ENCODE results near the gene PDXDC1.
"Not testable (repeated sequence)": the region's sequence is repeated elsewhere in the genome, so short reads cannot be mapped to it uniquely, and the experiment has no call there.

PDXDC1 gene

DNA sequence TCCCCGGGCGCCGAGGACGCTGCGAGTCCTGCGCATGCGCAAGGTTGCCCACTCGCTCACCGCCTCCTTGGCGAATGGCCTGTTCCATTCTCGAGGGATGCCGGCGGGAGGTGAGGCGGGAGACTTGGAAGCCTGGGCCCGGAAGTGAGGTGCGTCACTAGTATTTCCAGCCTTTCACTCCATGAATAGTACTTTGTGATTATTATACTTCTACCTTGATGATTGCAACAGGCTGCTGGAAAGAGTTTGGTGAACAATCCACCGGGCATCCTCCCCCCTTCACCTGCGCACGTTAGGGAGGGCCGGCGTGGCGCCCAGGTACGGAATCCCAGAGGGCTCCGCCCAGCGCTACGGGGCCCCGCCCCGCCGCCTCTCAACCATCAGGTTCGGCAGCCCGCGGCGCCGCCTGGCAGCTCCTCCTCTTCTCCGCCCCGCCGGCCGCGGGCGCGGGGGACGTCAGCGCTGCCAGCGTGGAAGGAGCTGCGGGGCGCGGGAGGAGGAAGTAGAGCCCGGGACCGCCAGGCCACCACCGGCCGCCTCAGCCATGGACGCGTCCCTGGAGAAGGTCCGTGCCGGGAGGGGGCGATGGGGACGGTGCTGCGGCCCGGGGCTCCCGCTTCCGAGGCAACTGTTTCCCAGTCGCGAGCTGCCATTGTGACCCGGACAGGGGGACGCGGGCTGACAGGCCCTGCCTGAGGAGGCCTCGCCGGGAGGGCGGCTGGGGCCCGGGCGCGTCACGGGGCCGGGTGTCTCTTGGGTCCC, at the start of gene PDXDC1:
Gene PDXDC1 (plus strand): TSS at position 371 of the 762 bp plus-strand sequence. CDS start 174 bp downstream, at position 545.
- DNase-seq = peak; percentile 99 to 100

GRCh38 chr16:14928064-14928714, 46.6 kb upstream of the PDXDC1 start:
- not testable (repeated sequence) for DNase-seq

DNA sequence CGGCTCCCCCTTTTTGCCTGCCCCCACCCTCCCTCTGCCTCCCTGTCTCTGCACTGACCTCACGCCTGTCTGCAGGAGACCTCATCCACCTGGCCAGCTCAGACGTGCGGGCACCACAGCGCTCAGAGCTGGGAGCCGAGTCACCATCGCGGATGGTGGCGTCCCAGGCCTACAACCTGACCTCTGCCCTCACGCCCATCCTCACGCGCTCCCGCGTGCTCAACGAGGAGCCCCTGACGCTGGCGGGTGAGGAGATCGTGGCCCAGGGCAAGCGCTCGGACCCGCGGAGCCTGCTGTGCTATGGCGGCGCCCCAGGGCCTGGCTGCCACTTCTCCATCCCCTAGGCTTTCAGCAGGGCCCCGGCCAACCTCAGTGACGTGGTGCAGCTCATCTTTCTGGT, 45.6 kb upstream of the PDXDC1 start:
- DNase-seq = not testable (repeated sequence)

DNA sequence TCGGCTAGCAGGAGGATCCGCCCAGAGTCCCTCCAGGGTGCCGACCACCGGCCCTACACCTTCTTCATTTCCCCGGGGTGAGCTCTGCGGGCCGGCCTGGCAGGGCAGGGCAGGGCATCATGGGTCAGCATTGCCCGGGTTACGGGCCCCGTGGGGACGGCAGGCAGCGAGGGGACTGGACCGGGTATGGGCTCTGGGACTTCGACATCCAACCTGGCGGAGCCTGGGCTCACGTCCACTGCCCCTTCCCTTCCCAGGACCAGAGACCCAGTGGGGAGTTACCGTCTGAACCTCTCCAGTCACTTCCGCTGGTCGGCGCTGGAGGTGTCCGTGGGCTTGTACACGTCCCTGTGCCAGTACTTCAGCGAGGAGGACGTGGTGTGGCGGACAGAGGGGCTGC, 44.6 kb upstream of the PDXDC1 start:
- DNase-seq = not testable (repeated sequence)

DNA sequence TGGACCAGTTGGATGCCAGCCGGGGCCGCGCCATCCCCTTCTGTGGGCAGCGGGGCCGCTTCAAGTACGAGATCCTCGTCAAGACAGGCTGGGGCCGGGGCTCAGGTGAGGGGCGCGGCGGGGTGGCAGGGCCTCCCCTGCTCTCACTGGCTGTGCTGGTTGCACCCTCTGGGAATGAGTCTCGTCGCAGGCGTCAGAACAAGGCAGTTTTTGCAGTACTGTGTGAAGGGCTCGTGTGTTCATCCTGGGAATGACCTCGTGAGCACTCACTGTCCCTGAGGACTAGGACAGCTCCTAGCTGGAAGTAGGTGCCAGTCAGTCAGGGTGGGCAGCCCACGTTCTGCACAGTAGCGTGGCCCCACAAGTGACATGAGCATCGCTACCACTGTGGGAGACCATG, 43.9 kb upstream of the PDXDC1 start:
- DNase-seq = not testable (repeated sequence)

DNA sequence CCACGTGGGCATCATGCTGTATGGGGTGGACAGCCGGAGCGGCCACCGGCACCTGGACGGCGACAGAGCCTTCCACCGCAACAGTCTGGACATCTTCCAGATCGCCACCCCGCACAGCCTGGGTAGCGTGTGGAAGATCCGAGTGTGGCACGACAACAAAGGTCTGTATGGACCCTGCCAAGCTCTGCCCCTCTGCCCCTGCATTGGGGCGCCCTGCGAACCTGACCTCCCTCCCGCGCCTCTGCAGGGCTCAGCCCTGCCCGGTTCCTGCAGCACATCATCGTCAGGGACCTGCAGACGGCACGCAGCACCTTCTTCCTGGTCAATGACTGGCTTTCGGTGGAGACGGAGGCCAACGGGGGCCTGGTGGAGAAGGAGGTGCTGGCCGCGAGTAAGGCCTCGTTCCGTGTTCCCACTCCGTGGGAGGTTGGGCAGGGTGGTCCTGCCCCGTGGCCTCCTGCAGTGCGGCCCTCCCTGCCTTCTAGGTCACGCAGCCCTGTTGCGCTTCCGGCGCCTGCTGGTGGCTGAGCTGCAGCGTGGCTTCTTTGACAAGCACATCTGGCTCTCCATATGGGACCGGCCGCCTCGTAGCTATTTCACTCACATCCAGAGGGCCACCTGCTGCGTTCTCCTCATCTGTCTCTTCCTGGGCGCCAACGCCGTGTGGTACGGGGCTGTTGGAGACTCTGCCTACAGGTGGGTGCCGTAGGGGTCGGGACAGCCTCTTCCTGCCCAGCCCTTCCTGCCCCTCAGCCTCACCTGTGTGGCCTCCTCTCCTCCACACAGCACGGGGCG, 42.0 kb upstream of the PDXDC1 start:
- not testable (repeated sequence) for DNase-seq

GRCh38 chr16:14937143-14937542, 37.7 kb upstream of the PDXDC1 start, which contains the start of gene NPIPA1:
Gene NPIPA1 (plus strand): TSS chr16:14937443. CDS start chr16:14937443, 0 bp downstream.
- DNase-seq = not testable (repeated sequence)

DNA sequence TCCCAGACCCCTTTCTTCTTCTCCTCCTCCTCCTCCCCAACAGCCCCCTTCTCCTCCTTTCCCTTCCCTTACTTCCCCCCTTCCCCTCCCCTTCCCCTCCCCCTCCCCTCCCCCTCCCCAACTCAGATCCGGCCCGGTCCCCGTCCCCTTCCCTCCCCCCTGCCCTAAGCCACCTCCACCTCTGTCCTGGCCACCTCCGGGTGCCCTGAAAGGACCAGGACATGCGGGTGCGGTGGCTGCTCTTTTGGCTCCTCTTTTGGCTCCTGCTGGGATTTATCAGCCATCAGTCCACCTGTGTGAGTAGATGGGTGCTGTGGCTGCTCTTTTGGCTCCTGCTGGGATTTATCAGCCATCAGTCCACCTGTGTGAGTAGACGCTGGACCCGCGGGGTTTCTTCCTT, 36.8 kb upstream of the PDXDC1 start:
- DNase-seq = not testable (repeated sequence)

DNA sequence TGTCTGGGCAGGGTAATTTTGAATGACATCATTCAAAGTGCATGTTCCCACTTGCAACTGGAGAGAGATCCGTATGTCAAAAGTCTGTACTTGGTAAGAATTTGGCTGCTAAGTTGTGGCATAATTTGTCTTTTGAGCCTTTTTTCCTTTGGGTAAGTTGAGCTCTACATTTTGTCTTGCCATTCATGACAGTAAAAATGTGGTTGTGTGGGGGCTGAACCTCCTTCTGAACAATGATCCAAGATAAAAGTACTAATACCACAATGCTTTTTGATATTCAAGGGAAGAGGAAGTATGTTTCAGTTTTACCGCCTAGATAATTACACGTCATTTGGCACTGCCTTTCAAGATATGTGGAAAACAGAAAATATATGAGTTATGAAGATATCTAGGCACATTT, 32.1 kb upstream of the PDXDC1 start:
- not testable (repeated sequence) for DNase-seq

- DNase-seq = no peak
These were observed 19.1 kb upstream of the PDXDC1 start for GRCh38 chr16:14955546-14956231.

DNA sequence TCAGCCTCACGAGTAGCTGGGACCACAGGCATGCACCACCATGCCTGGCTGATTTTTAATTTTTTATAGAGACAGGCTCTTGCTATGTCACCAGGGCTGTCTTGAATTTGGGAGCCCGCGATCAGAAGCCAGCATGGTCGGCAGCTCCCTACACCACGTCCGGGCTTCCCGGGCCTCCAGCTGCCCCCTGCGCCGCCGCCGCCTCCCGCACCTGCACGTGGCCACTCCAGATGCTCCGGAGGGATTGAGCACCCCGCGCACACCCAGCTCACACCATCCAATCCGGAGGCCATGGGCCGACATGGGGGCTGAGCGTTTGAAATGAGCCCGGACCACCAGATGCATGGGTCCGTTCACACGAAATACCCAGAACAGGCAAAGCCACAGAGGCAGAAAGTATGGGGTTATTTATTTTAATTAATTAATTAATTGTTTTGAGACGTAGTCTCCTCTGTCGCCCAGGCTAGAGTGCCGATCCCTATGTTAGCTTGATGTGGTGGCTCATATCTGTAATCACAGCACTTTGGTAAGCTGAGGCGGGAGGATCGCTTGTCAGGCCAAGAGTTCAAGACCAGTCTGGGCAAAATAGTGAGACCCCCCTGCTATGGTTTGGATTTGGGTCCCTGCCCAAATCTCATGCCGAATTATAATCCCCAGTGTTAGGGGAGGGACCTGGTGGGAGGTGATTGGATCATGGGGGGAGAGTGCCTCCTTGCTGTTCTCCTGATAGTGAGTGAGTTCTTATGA, 17.1 kb upstream of the PDXDC1 start:
- DNase-seq = no peak

GRCh38 chr16:14958323-14958600, 16.6 kb upstream of the PDXDC1 start:
- no peak for DNase-seq

GRCh38 chr16:14958970-14959369, 15.9 kb upstream of the PDXDC1 start:
- DNase-seq = no peak

DNA sequence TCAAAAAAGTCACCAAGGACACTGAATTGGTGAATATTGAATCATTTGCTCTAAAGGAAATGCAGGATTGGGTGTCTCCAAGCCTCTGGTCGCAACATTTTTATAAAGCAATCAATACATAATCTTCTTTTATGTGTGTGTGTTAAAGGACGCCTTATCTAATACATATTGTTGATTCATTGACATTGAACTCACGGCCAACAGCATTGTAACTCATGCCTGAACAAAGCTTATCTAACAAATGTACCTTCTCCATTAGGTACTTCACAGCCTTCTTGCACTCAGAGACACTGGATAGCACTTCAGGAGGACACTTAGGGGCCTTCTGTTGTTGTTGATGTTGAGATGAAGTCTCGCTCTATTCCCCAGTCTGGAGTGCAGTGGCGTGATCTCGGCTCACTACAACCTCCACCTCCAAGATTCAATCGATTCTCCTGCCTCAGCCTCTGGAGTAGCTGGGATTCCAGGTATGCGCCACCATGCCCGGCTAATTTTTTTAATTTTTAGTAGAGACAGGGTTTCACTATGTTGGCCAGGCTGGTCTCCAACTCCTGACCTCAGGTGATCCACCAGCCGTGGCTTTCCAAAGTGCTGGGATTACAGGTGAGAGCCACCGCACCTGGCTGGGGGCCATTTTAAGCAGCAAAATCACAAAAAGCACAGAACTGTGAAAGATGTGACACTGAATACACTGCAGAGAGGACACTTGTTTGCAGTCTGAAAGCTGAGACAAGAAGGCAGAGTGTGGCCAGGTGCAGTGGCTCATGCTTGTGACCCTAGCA, 13.2 kb upstream of the PDXDC1 start:
- DNase-seq = no peak

GRCh38 chr16:14963281-14964173, 11.3 kb upstream of the PDXDC1 start:
- DNase-seq = no peak

DNA sequence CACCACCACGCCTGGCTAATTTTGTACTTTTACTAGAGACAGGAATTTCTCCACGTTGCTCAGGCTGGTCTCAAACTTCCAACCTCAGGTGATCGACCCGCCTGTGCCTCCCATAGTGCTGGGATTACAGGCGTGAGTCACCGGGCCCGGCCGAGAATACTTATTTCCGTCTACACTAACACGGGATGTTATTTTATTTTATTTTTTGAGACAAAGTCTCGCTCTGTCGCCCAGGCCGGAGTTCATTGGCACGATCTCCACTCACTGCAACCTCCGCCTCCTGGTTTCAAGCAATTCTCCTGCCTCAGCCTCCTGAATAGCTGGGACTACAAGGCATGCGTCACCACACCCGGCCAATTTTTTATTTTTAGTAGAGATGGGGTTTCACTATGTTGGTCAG, 9.5 kb upstream of the PDXDC1 start:
- DNase-seq = no peak

DNA sequence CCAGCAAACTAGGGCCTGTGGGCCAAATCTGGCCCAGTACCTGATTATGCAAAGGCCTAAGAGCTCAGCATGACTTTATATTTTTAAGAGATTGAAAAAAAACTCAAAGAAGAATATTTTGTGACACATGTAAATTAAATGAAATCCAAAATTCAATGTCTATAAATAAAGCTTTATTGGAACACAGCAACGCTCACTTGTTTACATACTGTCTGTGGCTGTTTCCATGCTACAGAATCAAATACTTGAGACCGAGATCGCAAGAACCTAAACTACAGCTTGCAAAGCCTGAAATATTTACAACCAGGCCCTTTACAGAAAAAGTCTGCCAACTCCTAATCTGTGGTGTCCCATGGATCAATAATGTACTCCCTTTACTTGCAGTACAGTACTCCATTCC, 5.0 kb upstream of the PDXDC1 start:
- not testable (repeated sequence) for DNase-seq

GRCh38 chr16:14971621-14972228, 3.1 kb upstream of the PDXDC1 start:
- DNase-seq = not testable (repeated sequence)

- DNase-seq = not testable (repeated sequence)
These were observed 972 bp upstream of the PDXDC1 start for GRCh38 chr16:14973785-14974322.

- not testable (repeated sequence) for DNase-seq
These were observed 533 bp upstream of the PDXDC1 start for GRCh38 chr16:14974331-14974655.
